GM12878 (cell line): ENCODE measurements around the gene ZFP90. TPM values are rescaled to one million over a fixed set of nuclear protein-coding genes. Genes with fewer than 3 reads are reported as not detected.

Experiments
- ATAC-seq: fragments of 200-7000 bp; cut with Tn5 transposase; 3 replicates; pipeline ENCODE4 v1.9.1; 2020; ENCODE audit warnings: mild to moderate bottlenecking, moderate library complexity
- BruUV-seq: library from RNA; stranded (reverse); fragments of 400-500 nt; replicated peaks from 2 replicates; lab custom pipeline; 2021; lab: Mats Ljungman, UMichigan
- CTCF ChIA-PET: fragments of 300-600 bp; sonication (Branson Sonifier 250); formaldehyde crosslinking; extraction: SDS; loops from one replicate; lab custom pipeline; 2021; ENCODE audit warnings: inconsistent platforms; lab: Yijun Ruan, JAX
- POLR2A ChIA-PET: fragments of 350-600 bp; formaldehyde crosslinking; extraction: SDS; loops from one replicate; lab custom pipeline; 2021; ENCODE audit warnings: inconsistent platforms; lab: Charles Lee
- RAD21 ChIA-PET: fragments of 300-600 bp; sonication (Branson Sonifier 250); formaldehyde crosslinking; loops from one replicate; lab custom pipeline; 2023; ENCODE audit warnings: antibody characterized with exemption; ENCODE audit not compliant: unreplicated experiment; lab: Charles Lee
- SMC1A ChIA-PET: fragments of 300-600 bp; sonication (Branson Sonifier 250); formaldehyde crosslinking; loops from one replicate; lab custom pipeline; 2023; ENCODE audit not compliant: unreplicated experiment, uncharacterized antibody; lab: Charles Lee
- DNase-seq: peaks from one replicate; pipeline ENCODE4 v3.0.0-alpha.2; 2011; ENCODE audit warnings: low read depth, low spot score
- FAIRE-seq: peaks from 3 replicates; lab custom pipeline; 2011; peaks lifted over from hg19 to GRCh38; lab: Jason Lieb, UNC
- H2AFZ ChIP-seq: 2 replicates; pipeline ENCODE4 v1.6.0; 2011; ENCODE audit warnings: low read depth, low read length, control low read depth; ENCODE audit not compliant: control insufficient read depth
- H3K27ac ChIP-seq: 2 replicates; pipeline ENCODE4 v1.5.1; 2011; ENCODE audit warnings: control low read depth; ENCODE audit not compliant: control insufficient read depth, insufficient read depth
- H3K27me3 ChIP-seq, 2 experiments: replicated peaks in 1 of 2; 2 replicates each; pipeline versions ENCODE4 v1.6.0 to v1.6.1; 2011; ENCODE audit warnings: low read length in 1 of 2; ENCODE audit not compliant: control insufficient read depth in 2 of 2, insufficient read depth in 2 of 2
- H3K36me3 ChIP-seq, 2 experiments: 2 replicates each; pipeline ENCODE4 v1.5.1; 2011; ENCODE audit warnings: low read length in 1 of 2; ENCODE audit not compliant: control insufficient read depth in 2 of 2, insufficient read depth in 2 of 2
- H3K4me1 ChIP-seq: 2 replicates; pipeline ENCODE4 v1.6.1; 2011; ENCODE audit warnings: mild to moderate bottlenecking, low read length, moderate library complexity, mixed read lengths; ENCODE audit not compliant: control insufficient read depth, insufficient read depth
- H3K4me2 ChIP-seq: 2 replicates; pipeline ENCODE4 v1.6.0; 2011; ENCODE audit warnings: control low read depth; ENCODE audit not compliant: control insufficient read depth, insufficient read depth
- H3K4me3 ChIP-seq: fragments of 200-600 bp; sonication (generic); 2 replicates; pipeline ENCODE4 v1.5.1; 2016
- H3K79me2 ChIP-seq: 2 replicates; pipeline ENCODE4 v1.6.0; 2011; ENCODE audit warnings: low read length; ENCODE audit not compliant: control insufficient read depth, insufficient read depth
- H3K9ac ChIP-seq: 2 replicates; pipeline ENCODE4 v1.8.0; 2011; ENCODE audit warnings: low read length, control low read depth, mixed read lengths; ENCODE audit not compliant: control insufficient read depth, insufficient read depth
- H3K9me3 ChIP-seq: replicated peaks from 3 replicates; pipeline ENCODE4 v1.5.1; 2011; ENCODE audit warnings: mild to moderate bottlenecking, low read length; ENCODE audit not compliant: control insufficient read depth, insufficient read depth
- H4K20me1 ChIP-seq: 2 replicates; pipeline ENCODE4 v1.6.0; 2011; ENCODE audit not compliant: control insufficient read depth, insufficient read depth
- CHD4 ChIP-seq: fragments of 200-600 bp; sonication (generic); IDR thresholded peaks from 2 replicates; pipeline ENCODE4 v1.6.1; 2016; ENCODE audit warnings: mild to moderate bottlenecking
- JUND ChIP-seq: IDR thresholded peaks from 2 replicates; pipeline ENCODE4 v1.6.1; 2012; ENCODE audit warnings: low read depth, mild to moderate bottlenecking, low read length, improper control_type of control experiment, moderate library complexity
- SIX5 ChIP-seq: IDR thresholded peaks from 2 replicates; pipeline ENCODE4 v1.6.1; 2011; ENCODE audit warnings: mild to moderate bottlenecking, low read depth, low read length, moderate library complexity; ENCODE audit not compliant: severe bottlenecking
- SMC3 ChIP-seq: IDR thresholded peaks from 2 replicates; pipeline ENCODE4 v1.6.1; 2011; ENCODE audit warnings: low read length, improper control_type of control experiment, borderline replicate concordance
- WGBS: methylation state at CpG from one replicate; pipeline ENCODE4 v1.1.6; 2016; ENCODE audit warnings: low lambda C conversion rate; ENCODE audit not compliant: insufficient replicate concordance, insufficient coverage; ENCODE audit errors: missing lambda C conversion rate; 5-methylcytosine and 5-hydroxymethylcytosine counted together
- in situ Hi-C: fragments of 300-500 bp; cut with MboI; formaldehyde crosslinking; loops from 9 replicates; pipeline ENCODE4 v1.14.3; 2018; ENCODE audit warnings: mixed read lengths
- intact Hi-C: fragments of 100-400 bp; cut with micrococcal nuclease; formaldehyde crosslinking; loops from one replicate; pipeline ENCODE4 v1.14.2; 2022; ENCODE audit not compliant: unreplicated experiment
- polyA plus RNA-seq, 11 experiments: library from polyadenylated mRNA; depleted of rRNA in 4 of 11; unstranded in 6 of 11; stranded (reverse) in 5 of 11; fragments of >200 nt; fragmentation: Nextera tagmentation in 4 of 11; fragmentation: Illumina TruSeq in 1 of 11; extraction: Ambion mirVana in 4 of 11; extraction: Trizol in 1 of 11; gene quantifications; 1 replicate in 1 of 11; 2 replicates in 10 of 11; pipeline versions ENCODE4 v1.2.1 to v1.2.3, GENCODE V29; 2011 to 2016; ENCODE audit warnings: inconsistent platforms in 2 of 11, missing spikeins in 2 of 11, low read depth in 1 of 11
- total RNA-seq, 4 experiments: library from RNA; depleted of rRNA in 3 of 4; stranded (reverse); fragments of >200 nt in 3 of 4; fragmentation: Illumina TruSeq in 1 of 4; extraction: Trizol in 1 of 4; gene quantifications; 2 replicates each; pipeline versions ENCODE4 v1.2.1 to v1.2.3, GENCODE V29; 2013 to 2021
- TF ChIP-seq, protein P1 (sequence below): fragments of 450-650 bp; conservative IDR thresholded peaks from 2 replicates; pipeline ENCODE4 v1.6.1; 2017; ENCODE audit warnings: mild to moderate bottlenecking, moderate library complexity
- TF ChIP-seq, protein P2 (sequence below): IDR thresholded peaks from 2 replicates; pipeline ENCODE4 v1.6.1; 2012; ENCODE audit warnings: low read length, inconsistent platforms
- TF ChIP-seq, protein P3 (sequence below): fragments of 450-650 bp; IDR thresholded peaks from 2 replicates; pipeline ENCODE4 v1.6.1; 2017; ENCODE audit warnings: low read depth, mild to moderate bottlenecking, moderate library complexity

ZFP90 gene
- total and polyA plus RNA-seq, 10 of the 15 experiments (the other 5 are each of a cell fraction or from before 2014, with no cell fraction given), result 3.3 to 20.0 (median 15.4) TPM

DNA sequence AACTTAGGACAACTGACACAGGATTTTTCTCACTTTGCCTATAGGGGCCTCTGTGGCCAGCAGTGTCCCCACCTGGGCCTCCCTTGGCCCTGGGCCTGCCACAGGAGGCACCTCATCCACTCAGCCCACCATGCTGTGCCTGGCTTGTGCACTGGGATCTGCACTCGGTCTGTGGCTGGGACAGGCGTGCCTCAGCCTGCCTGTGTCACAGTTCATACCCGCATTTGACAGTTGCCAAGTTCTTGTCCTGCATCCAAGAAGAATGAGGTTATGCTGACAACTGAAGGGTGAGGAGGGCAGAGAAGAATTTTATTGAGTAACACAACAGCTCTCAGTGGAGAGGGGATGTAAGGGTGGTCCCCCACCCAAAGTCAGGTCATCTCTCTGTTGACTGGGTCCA, 36.0 kb downstream of the ZFP90 start:
- no peak for DNase-seq
- H3K79me2 ChIP-seq, result no peaks in the 10 kb centered on the region
- no peak overlapping the region for H3K4me3 ChIP-seq
- POLR2A ChIA-PET, result no interaction called here
- no peaks in the 10 kb centered on the region for H4K20me1 ChIP-seq
- no peak for FAIRE-seq
- 37% methylated on average over 3 of the region's 3 CpGs for WGBS
- H3K36me3 ChIP-seq, result no peaks in the 10 kb centered on the region
- H2AFZ ChIP-seq, result no peak overlapping the region
- no peak for ATAC-seq
- H3K27ac ChIP-seq, result no peak overlapping the region
- RAD21 ChIA-PET, result no interaction called here
- H3K9me3 ChIP-seq, result peaks cover 9% of the 10 kb centered on the region
- CTCF ChIA-PET, result no interaction called here
- H3K4me2 ChIP-seq, result no peak overlapping the region
- intact Hi-C loops, result no loop called here
- no TSS peak for BruUV-seq
- SMC1A ChIA-PET, result no interaction called here
- no peaks in the 10 kb centered on the region for H3K4me1 ChIP-seq
- in situ Hi-C loops, result no loop called here
- H3K9ac ChIP-seq, result no peak overlapping the region
- H3K27me3 ChIP-seq, result no peaks in the 10 kb centered on the region
- TF ChIP-seq SIX5, result no peak
- no peak for TF ChIP-seq JUND
- no peak for TF ChIP-seq SMC3
- TF ChIP-seq, protein P1, sequence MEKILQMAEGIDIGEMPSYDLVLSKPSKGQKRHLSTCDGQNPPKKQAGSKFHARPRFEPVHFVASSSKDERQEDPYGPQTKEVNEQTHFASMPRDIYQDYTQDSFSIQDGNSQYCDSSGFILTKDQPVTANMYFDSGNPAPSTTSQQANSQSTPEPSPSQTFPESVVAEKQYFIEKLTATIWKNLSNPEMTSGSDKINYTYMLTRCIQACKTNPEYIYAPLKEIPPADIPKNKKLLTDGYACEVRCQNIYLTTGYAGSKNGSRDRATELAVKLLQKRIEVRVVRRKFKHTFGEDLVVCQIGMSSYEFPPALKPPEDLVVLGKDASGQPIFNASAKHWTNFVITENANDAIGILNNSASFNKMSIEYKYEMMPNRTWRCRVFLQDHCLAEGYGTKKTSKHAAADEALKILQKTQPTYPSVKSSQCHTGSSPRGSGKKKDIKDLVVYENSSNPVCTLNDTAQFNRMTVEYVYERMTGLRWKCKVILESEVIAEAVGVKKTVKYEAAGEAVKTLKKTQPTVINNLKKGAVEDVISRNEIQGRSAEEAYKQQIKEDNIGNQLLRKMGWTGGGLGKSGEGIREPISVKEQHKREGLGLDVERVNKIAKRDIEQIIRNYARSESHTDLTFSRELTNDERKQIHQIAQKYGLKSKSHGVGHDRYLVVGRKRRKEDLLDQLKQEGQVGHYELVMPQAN, result no peak
- TF ChIP-seq, protein P2, sequence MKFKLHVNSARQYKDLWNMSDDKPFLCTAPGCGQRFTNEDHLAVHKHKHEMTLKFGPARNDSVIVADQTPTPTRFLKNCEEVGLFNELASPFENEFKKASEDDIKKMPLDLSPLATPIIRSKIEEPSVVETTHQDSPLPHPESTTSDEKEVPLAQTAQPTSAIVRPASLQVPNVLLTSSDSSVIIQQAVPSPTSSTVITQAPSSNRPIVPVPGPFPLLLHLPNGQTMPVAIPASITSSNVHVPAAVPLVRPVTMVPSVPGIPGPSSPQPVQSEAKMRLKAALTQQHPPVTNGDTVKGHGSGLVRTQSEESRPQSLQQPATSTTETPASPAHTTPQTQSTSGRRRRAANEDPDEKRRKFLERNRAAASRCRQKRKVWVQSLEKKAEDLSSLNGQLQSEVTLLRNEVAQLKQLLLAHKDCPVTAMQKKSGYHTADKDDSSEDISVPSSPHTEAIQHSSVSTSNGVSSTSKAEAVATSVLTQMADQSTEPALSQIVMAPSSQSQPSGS, result no peak
- TF ChIP-seq, protein P3, sequence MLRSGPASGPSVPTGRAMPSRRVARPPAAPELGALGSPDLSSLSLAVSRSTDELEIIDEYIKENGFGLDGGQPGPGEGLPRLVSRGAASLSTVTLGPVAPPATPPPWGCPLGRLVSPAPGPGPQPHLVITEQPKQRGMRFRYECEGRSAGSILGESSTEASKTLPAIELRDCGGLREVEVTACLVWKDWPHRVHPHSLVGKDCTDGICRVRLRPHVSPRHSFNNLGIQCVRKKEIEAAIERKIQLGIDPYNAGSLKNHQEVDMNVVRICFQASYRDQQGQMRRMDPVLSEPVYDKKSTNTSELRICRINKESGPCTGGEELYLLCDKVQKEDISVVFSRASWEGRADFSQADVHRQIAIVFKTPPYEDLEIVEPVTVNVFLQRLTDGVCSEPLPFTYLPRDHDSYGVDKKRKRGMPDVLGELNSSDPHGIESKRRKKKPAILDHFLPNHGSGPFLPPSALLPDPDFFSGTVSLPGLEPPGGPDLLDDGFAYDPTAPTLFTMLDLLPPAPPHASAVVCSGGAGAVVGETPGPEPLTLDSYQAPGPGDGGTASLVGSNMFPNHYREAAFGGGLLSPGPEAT, result no peak
- TF ChIP-seq CHD4, result no peak
- TF ChIP-seq, all 136 proteins: peak for 0
